Mesendoderm (in vitro differentiated cells): ENCODE measurements around the gene PDCD5.

ENCODE experiments used
- DNase-seq: peaks from one replicate; pipeline ENCODE4 v3.0.0; 2013
- H2AK5ac ChIP-seq: 2 replicates; pipeline ENCODE4 v1.6.1; 2013; ENCODE audit warnings: low read length, inconsistent platforms
- H2BK120ac ChIP-seq: 2 replicates; pipeline ENCODE4 v1.6.1; 2013; ENCODE audit warnings: low read depth, mild to moderate bottlenecking, low read length, moderate library complexity, mixed read lengths
- H2BK15ac ChIP-seq: replicated peaks from 2 replicates; pipeline ENCODE4 v1.6.1; 2013; ENCODE audit warnings: low read depth, mild to moderate bottlenecking, moderate library complexity
- H2BK5ac ChIP-seq: 2 replicates; pipeline ENCODE4 v1.6.1; 2013; ENCODE audit warnings: low read length, inconsistent platforms
- H3K18ac ChIP-seq: 2 replicates; pipeline ENCODE4 v1.6.1; 2013; ENCODE audit warnings: mild to moderate bottlenecking, low read length, mixed read lengths
- H3K23ac ChIP-seq: one replicate; pipeline ENCODE4 v1.6.1; 2013; ENCODE audit warnings: low read length
- H3K27ac ChIP-seq: 2 replicates; pipeline ENCODE4 v1.5.1; 2013; ENCODE audit warnings: low read depth, mild to moderate bottlenecking, inconsistent platforms, low read length, moderate library complexity
- H3K27me3 ChIP-seq: 2 replicates; pipeline ENCODE4 v1.6.1; 2013; ENCODE audit warnings: low read length, control low read depth, mild to moderate bottlenecking, inconsistent platforms; ENCODE audit not compliant: insufficient read depth, poor library complexity
- H3K36me3 ChIP-seq: 2 replicates; pipeline ENCODE4 v1.6.1; 2013; ENCODE audit warnings: low read length, inconsistent platforms; ENCODE audit not compliant: control insufficient read depth, insufficient read depth
- H3K4ac ChIP-seq: one replicate; pipeline ENCODE4 v1.6.1; 2013; ENCODE audit warnings: low read depth, mild to moderate bottlenecking, low read length, moderate library complexity
- H3K4me1 ChIP-seq: 2 replicates; pipeline ENCODE4 v1.6.1; 2013; ENCODE audit warnings: low read depth, low read length, inconsistent platforms; ENCODE audit not compliant: control insufficient read depth
- H3K4me2 ChIP-seq: 2 replicates; pipeline ENCODE4 v1.6.1; 2013; ENCODE audit warnings: low read length
- H3K4me3 ChIP-seq: 2 replicates; pipeline ENCODE4 v1.5.1; 2013; ENCODE audit warnings: mild to moderate bottlenecking, low read length
- H3K56ac ChIP-seq: one replicate; pipeline ENCODE4 v1.6.1; 2013; ENCODE audit warnings: low read length
- H3K79me1 ChIP-seq: 2 replicates; pipeline ENCODE4 v1.6.1; 2013; ENCODE audit warnings: low read length, inconsistent platforms
- H3K79me2 ChIP-seq: 2 replicates; pipeline ENCODE4 v1.6.1; 2013; ENCODE audit warnings: mild to moderate bottlenecking, low read length; ENCODE audit not compliant: control insufficient read depth, insufficient read depth
- H3K9ac ChIP-seq: 2 replicates; pipeline ENCODE4 v1.6.1; 2013; ENCODE audit warnings: low read length, inconsistent platforms
- H4K5ac ChIP-seq: one replicate; pipeline ENCODE4 v1.6.1; 2013; ENCODE audit warnings: low read length
- H4K8ac ChIP-seq: one replicate; pipeline ENCODE4 v1.6.1; 2013; ENCODE audit warnings: low read depth, mild to moderate bottlenecking, control low read depth, low read length, moderate library complexity
- WGBS: extraction: QIAGEN DNeasy Blood & Tissue Kit; methylation state at CpG from one replicate; pipeline ENCODE4 v1.1.7; 2013; ENCODE audit warnings: low lambda C conversion rate, missing lambda C conversion rate; ENCODE audit not compliant: insufficient coverage; ENCODE audit errors: extremely low coverage; 5-methylcytosine and 5-hydroxymethylcytosine counted together

PDCD5 gene

DNA sequence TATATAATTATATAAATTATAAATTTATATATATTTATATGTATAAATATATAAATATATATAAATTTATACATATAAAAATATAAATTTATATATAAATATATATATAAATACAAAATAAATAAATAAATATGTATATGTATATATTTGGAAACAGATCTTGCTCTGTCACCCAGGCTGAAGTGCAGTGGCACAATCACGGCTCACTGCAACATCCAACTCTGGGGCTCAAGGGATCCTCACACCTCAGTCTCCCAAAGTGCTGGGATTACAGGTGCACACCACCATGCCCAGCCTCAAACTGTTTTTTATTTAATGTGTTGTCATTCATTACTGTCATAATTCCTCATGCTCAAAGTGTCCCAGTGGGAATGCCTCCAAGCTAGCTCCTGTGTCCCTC is 25.2 kb upstream of the PDCD5 start:
- H3K18ac ChIP-seq, result no peak overlapping the region
- no peak overlapping the region for H3K4me2 ChIP-seq
- H3K56ac ChIP-seq, result no peak overlapping the region
- H3K36me3 ChIP-seq, result no peaks in the 10 kb centered on the region
- no peak overlapping the region for H3K23ac ChIP-seq
- no peak overlapping the region for H2BK120ac ChIP-seq
- no peak for DNase-seq
- H3K9ac ChIP-seq, result no peak overlapping the region
- no peaks in the 10 kb centered on the region for H3K4me1 ChIP-seq
- H4K8ac ChIP-seq, result no peak overlapping the region
- H2BK5ac ChIP-seq, result no peak overlapping the region
- no peak overlapping the region for H4K5ac ChIP-seq
- H2BK15ac ChIP-seq, result no peak overlapping the region
- no peaks in the 10 kb centered on the region for H3K79me2 ChIP-seq
- H3K27ac ChIP-seq, result no peak overlapping the region
- H3K4me3 ChIP-seq, result no peak overlapping the region
- H3K27me3 ChIP-seq, result no peaks in the 10 kb centered on the region
- WGBS, result no CpG with 5 or more reads among the region's 1 CpG
- H2AK5ac ChIP-seq, result no peak overlapping the region
- H3K4ac ChIP-seq, result no peak overlapping the region
- H3K79me1 ChIP-seq, result no peaks in the 10 kb centered on the region

GRCh38 chr19:32558607-32559228 is 22.3 kb upstream of the PDCD5 start:
- Histone ChIP-seq H3K4ac (no peak overlapping the region), H2BK15ac (no peak overlapping the region), H2BK5ac (no peak overlapping the region), H3K56ac (no peak overlapping the region), H4K8ac (no peak overlapping the region), H3K4me2 (no peak overlapping the region), H2AK5ac (no peak overlapping the region), H3K9ac (no peak overlapping the region), H3K79me1 (no peaks in the 10 kb centered on the region), H3K4me3 (no peak overlapping the region), H4K5ac (no peak overlapping the region), H3K23ac (no peak overlapping the region), H3K27ac (no peak overlapping the region), H3K79me2 (no peaks in the 10 kb centered on the region), H3K27me3 (no peaks in the 10 kb centered on the region), H2BK120ac (no peak overlapping the region), H3K18ac (no peak overlapping the region), H3K4me1 (no peaks in the 10 kb centered on the region), H3K36me3 (no peaks in the 10 kb centered on the region)
- WGBS, result no CpG with 5 or more reads among the region's 10 CpGs
- DNase-seq, result peak; percentile 75

GRCh38 chr19:32563761-32564160 is 17.2 kb upstream of the PDCD5 start:
- Histone ChIP-seq H4K8ac (no peak overlapping the region), H3K23ac (no peak overlapping the region), H3K56ac (no peak overlapping the region), H2AK5ac (no peak overlapping the region), H3K18ac (no peak overlapping the region), H3K36me3 (no peaks in the 10 kb centered on the region), H3K9ac (no peak overlapping the region), H3K4me2 (no peak overlapping the region), H3K79me2 (no peaks in the 10 kb centered on the region), H2BK15ac (no peak overlapping the region), H3K4me1 (no peaks in the 10 kb centered on the region), H3K27ac (no peak overlapping the region), H3K4me3 (no peak overlapping the region), H3K27me3 (no peaks in the 10 kb centered on the region), H2BK120ac (no peak overlapping the region), H4K5ac (no peak overlapping the region), H3K4ac (no peak overlapping the region), H3K79me1 (no peaks in the 10 kb centered on the region), H2BK5ac (no peak overlapping the region)
- DNase-seq, result no peak
- WGBS, result no CpG with 5 or more reads among the region's 9 CpGs

- WGBS, result no CpG with 5 or more reads among the region's 5 CpGs
These were observed 14.7 kb upstream of the PDCD5 start for GRCh38 chr19:32566246-32566830.

GRCh38 chr19:32567486-32567885 is 13.5 kb upstream of the PDCD5 start:
- Histone ChIP-seq H2BK15ac (no peak overlapping the region), H3K27ac (no peak overlapping the region), H3K4ac (no peak overlapping the region), H2AK5ac (no peak overlapping the region), H4K5ac (no peak overlapping the region), H3K4me2 (no peak overlapping the region), H2BK120ac (no peak overlapping the region), H3K9ac (no peak overlapping the region), H3K79me1 (no peaks in the 10 kb centered on the region), H3K79me2 (no peaks in the 10 kb centered on the region), H3K4me1 (no peaks in the 10 kb centered on the region), H3K27me3 (no peaks in the 10 kb centered on the region), H2BK5ac (no peak overlapping the region), H3K23ac (no peak overlapping the region), H3K36me3 (no peaks in the 10 kb centered on the region), H4K8ac (no peak overlapping the region), H3K4me3 (no peak overlapping the region), H3K18ac (no peak overlapping the region), H3K56ac (no peak overlapping the region)
- WGBS, result no CpG with 5 or more reads among the region's 9 CpGs
- no peak for DNase-seq

More at GRCh38 chr19:32566246-32566830, 14.7 kb upstream of the PDCD5 start:
- no peak overlapping the region for H4K8ac ChIP-seq
- H2BK15ac ChIP-seq, result no peak overlapping the region
- no peaks in the 10 kb centered on the region for H3K79me2 ChIP-seq
- H3K79me1 ChIP-seq, result no peaks in the 10 kb centered on the region
- no peaks in the 10 kb centered on the region for H3K4me1 ChIP-seq
- H3K27me3 ChIP-seq, result no peaks in the 10 kb centered on the region
- DNase-seq, result no peak
- no peak overlapping the region for H2BK5ac ChIP-seq
- H3K36me3 ChIP-seq, result no peaks in the 10 kb centered on the region
- H3K56ac ChIP-seq, result no peak overlapping the region
- no peak overlapping the region for H3K4ac ChIP-seq
- H4K5ac ChIP-seq, result no peak overlapping the region
- H2BK120ac ChIP-seq, result no peak overlapping the region
- no peak overlapping the region for H3K4me3 ChIP-seq
- no peak overlapping the region for H3K27ac ChIP-seq
- H2AK5ac ChIP-seq, result no peak overlapping the region
- H3K23ac ChIP-seq, result no peak overlapping the region
- H3K9ac ChIP-seq, result no peak overlapping the region
- H3K4me2 ChIP-seq, result no peak overlapping the region
- no peak overlapping the region for H3K18ac ChIP-seq
